ENCODE results near the gene NINJ2. TPM values are rescaled to one million over a fixed set of nuclear protein-coding genes. Genes with fewer than 3 reads are reported as not detected.

Gene NINJ2
- total and polyA plus RNA-seq, 2 experiments from 2014 or later: 4.9 to 5.2 TPM

DNA sequence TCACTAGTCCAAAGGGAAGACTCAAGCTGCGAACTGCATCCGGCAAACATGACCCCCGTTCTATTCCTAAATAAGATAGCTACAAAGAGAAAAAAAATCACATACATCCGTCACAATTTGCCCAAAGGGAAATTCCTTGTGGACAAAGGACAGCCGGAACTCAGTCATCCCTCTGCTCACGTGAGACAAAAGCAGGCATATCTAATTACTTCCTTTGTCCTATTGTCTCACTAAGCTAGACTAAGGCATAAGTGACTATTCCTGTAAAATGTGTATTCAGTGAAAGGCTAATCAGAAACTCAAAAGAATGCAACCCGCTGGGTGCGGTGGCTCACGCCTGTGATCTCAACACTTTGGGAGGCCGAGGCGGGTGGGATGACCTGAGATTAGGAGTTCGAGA lies 27.2 kb upstream of the NINJ2 start:
- H3K4me2 ChIP-seq (ENCODE audit: unreplicated experiment): no peak overlapping the region
- no peaks in the 10 kb centered on the region for H3K27me3 ChIP-seq (replicated peaks; ENCODE audit: insufficient read depth)
- no peak overlapping the region for H3K9ac ChIP-seq
- no peak overlapping the region for H3K27ac ChIP-seq
- no peaks in the 10 kb centered on the region for H3F3A ChIP-seq (ENCODE audit: insufficient read depth)
- no peaks in the 10 kb centered on the region for H3K4me1 ChIP-seq (ENCODE audit: insufficient read depth)
- no peaks in the 10 kb centered on the region for H3K79me2 ChIP-seq (ENCODE audit: insufficient read depth)
- 90 to 93% methylated on average over 12 of the region's 12 CpGs for WGBS, 2 experiments (ENCODE audit: low coverage in 1 of 2, low lambda C conversion rate in 2 of 2, missing lambda C conversion rate in 2 of 2)
- no peaks in the 10 kb centered on the region for H3K36me3 ChIP-seq (ENCODE audit: low read depth)
- TF ChIP-seq EZH2 (IDR thresholded peaks at IDR 0.05; ENCODE audit: insufficient read depth, poor library complexity, severe bottlenecking) (no peak), EZH2phosphoT487 (IDR thresholded peaks at IDR 0.05; ENCODE audit: insufficient read depth, low read depth) (no peak)
- H3K9me2 ChIP-seq (ENCODE audit: insufficient read depth): no peaks in the 10 kb centered on the region
- no peak for DNase-seq
- no peaks in the 10 kb centered on the region for H4K20me1 ChIP-seq (ENCODE audit: insufficient read depth)
- no peak overlapping the region for H2AFZ ChIP-seq
- H3K4me3 ChIP-seq: no peak overlapping the region
- no peaks in the 10 kb centered on the region for H3K9me3 ChIP-seq (ENCODE audit: low read depth)
- in situ Hi-C loops (cut with MboI): no loop called here

GRCh38 chr12:685388-685787 lies 22.1 kb upstream of the NINJ2 start:
- DNase-seq: no peak
- Histone ChIP-seq H3F3A (ENCODE audit: insufficient read depth) (no peaks in the 10 kb centered on the region), H3K4me2 (ENCODE audit: unreplicated experiment) (no peak overlapping the region), H3K9ac (no peak overlapping the region), H3K9me3 (ENCODE audit: low read depth) (no peaks in the 10 kb centered on the region), H3K27ac (no peak overlapping the region), H3K27me3 (replicated peaks; ENCODE audit: insufficient read depth) (no peaks in the 10 kb centered on the region), H3K4me1 (ENCODE audit: insufficient read depth) (no peaks in the 10 kb centered on the region), H3K9me2 (ENCODE audit: insufficient read depth) (no peaks in the 10 kb centered on the region), H3K36me3 (ENCODE audit: low read depth) (no peaks in the 10 kb centered on the region), H2AFZ (no peak overlapping the region), H4K20me1 (ENCODE audit: insufficient read depth) (no peaks in the 10 kb centered on the region), H3K4me3 (no peak overlapping the region), H3K79me2 (ENCODE audit: insufficient read depth) (no peaks in the 10 kb centered on the region)
- no peak for TF ChIP-seq EZH2phosphoT487 (IDR thresholded peaks at IDR 0.05; ENCODE audit: insufficient read depth, low read depth)
- no peak for TF ChIP-seq EZH2 (IDR thresholded peaks at IDR 0.05; ENCODE audit: insufficient read depth, poor library complexity, severe bottlenecking)
- WGBS, 2 experiments (ENCODE audit: low coverage in 1 of 2, low lambda C conversion rate in 2 of 2, missing lambda C conversion rate in 2 of 2): 45 to 47% methylated on average over 3 of the region's 3 CpGs
- in situ Hi-C loops (cut with MboI): no loop called here

DNA sequence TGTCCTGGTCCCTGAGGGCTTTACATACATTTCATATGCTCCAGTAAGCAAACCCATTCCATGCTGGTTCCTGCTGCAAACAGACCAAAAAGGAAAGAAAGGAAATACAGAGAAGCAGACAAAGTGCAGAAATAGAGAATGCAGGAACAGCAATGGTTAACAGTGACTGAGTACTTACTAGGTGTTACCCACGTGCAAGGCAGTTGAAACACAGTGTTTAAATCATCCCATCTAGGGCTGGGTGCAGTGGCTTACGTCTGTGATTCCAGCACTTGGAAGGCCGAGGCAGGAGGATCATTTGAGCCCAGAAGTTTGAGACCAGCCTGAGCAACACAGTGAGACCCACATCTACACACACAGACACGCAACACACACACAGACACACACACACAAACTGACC lies 21.2 kb upstream of the NINJ2 start:
- Histone ChIP-seq H3K4me3 (no peak overlapping the region), H2AFZ (no peak overlapping the region), H3K9ac (no peak overlapping the region), H3K9me3 (ENCODE audit: low read depth) (no peaks in the 10 kb centered on the region), H3K36me3 (ENCODE audit: low read depth) (no peaks in the 10 kb centered on the region), H3K4me1 (ENCODE audit: insufficient read depth) (no peaks in the 10 kb centered on the region), H3K9me2 (ENCODE audit: insufficient read depth) (no peaks in the 10 kb centered on the region), H4K20me1 (ENCODE audit: insufficient read depth) (no peaks in the 10 kb centered on the region), H3F3A (ENCODE audit: insufficient read depth) (no peaks in the 10 kb centered on the region), H3K27me3 (replicated peaks; ENCODE audit: insufficient read depth) (no peaks in the 10 kb centered on the region), H3K27ac (no peak overlapping the region), H3K4me2 (ENCODE audit: unreplicated experiment) (no peak overlapping the region), H3K79me2 (ENCODE audit: insufficient read depth) (no peaks in the 10 kb centered on the region)
- DNase-seq: no peak
- no peak for TF ChIP-seq EZH2 (IDR thresholded peaks at IDR 0.05; ENCODE audit: insufficient read depth, poor library complexity, severe bottlenecking)
- 75 to 84% methylated on average over 4 of the region's 4 CpGs for WGBS, 2 experiments (ENCODE audit: low coverage in 1 of 2, low lambda C conversion rate in 2 of 2, missing lambda C conversion rate in 2 of 2)
- in situ Hi-C loops (cut with MboI): no loop called here

DNA sequence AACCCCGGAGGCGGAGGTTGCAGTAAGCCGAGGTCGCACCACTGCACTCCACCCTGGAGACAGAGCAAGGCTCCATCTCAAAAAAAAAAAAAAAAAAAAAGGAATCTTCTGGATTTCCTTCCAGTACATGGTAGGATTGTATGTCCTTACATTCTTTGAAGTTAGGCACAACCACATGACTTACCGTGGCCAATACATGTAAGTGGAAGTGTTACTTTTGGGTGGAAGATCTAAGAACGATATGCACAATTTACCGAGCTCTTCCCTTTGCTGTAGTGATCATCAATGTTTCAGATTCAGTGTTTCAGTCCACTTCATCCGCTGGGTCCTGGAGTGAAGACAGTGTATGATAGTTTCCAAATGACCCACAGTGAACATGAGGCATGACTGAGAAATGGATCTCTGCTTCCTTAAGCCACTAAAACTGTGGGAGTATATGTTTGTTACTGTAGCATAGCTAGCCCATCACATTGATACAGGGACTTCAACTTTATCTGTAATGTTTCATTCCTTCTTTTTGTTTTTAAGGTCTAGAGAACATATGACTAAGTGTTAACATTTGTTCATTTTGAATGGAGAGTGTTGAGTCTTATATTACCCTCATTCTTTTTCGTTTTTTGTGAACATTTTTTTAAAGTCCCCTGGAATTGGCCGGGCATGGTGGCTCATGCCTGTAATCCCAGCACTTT lies 18.5 kb upstream of the NINJ2 start:
- no peaks in the 10 kb centered on the region for H3K9me2 ChIP-seq (ENCODE audit: insufficient read depth)
- no peak overlapping the region for H2AFZ ChIP-seq
- H3K27me3 ChIP-seq (replicated peaks; ENCODE audit: insufficient read depth): no peaks in the 10 kb centered on the region
- H3K36me3 ChIP-seq (ENCODE audit: low read depth): no peaks in the 10 kb centered on the region
- H3F3A ChIP-seq (ENCODE audit: insufficient read depth): no peaks in the 10 kb centered on the region
- no peak overlapping the region for H3K27ac ChIP-seq
- H3K4me3 ChIP-seq: no peak overlapping the region
- no peaks in the 10 kb centered on the region for H4K20me1 ChIP-seq (ENCODE audit: insufficient read depth)
- no peaks in the 10 kb centered on the region for H3K9me3 ChIP-seq (ENCODE audit: low read depth)
- no peak overlapping the region for H3K9ac ChIP-seq
- H3K4me2 ChIP-seq (ENCODE audit: unreplicated experiment): no peak overlapping the region
- in situ Hi-C loops (cut with MboI): no loop called here
- TF ChIP-seq EZH2 (IDR thresholded peaks at IDR 0.05; ENCODE audit: insufficient read depth, poor library complexity, severe bottlenecking) (no peak), EZH2phosphoT487 (IDR thresholded peaks at IDR 0.05; ENCODE audit: insufficient read depth, low read depth) (no peak)
- 88 to 89% methylated on average over 8 to 10 of the region's 10 CpGs for WGBS, 2 experiments (ENCODE audit: low coverage in 1 of 2, low lambda C conversion rate in 2 of 2, missing lambda C conversion rate in 2 of 2)
- DNase-seq: no peak
- no peaks in the 10 kb centered on the region for H3K79me2 ChIP-seq (ENCODE audit: insufficient read depth)
- H3K4me1 ChIP-seq (ENCODE audit: insufficient read depth): no peaks in the 10 kb centered on the region

Measured in GM23248 (cell line).